Erythroblast (primary cell): ENCODE data around the gene SCO2.

Experiments
- GATA1 ChIP-seq: IDR thresholded peaks from 2 replicates; pipeline ENCODE4 v1.6.1; 2011; ENCODE audit warnings: low read depth, mild to moderate bottlenecking, control low read depth, low read length, moderate library complexity
- POLR2A ChIP-seq: IDR thresholded peaks from 2 replicates; pipeline ENCODE4 v1.6.1; 2011; ENCODE audit warnings: mild to moderate bottlenecking, low read length

GRCh38 chr22:50531546-50531961, 6.2 kb upstream of the SCO2 start:
- TF ChIP-seq GATA1 (no peak), POLR2A (no peak)
